ENCODE data around the gene GLTP.
"Not testable (repeated sequence)": the region's sequence is repeated elsewhere in the genome, so short reads cannot be mapped to it uniquely, and the experiment has no call there.

GLTP gene

GRCh38 chr12:109861689-109862314 is 18.5 kb downstream of the GLTP start:
- H3K4me3 ChIP-seq (replicated peaks in 1 of 2; ENCODE audit: low read depth in 2 of 2, low read length in 2 of 2): no peak overlapping the region
- DNase-seq (ENCODE audit: low read depth in 2 of 2): no peak
- no peak for TF ChIP-seq CTCF (IDR thresholded peaks at IDR 0.05; ENCODE audit: low read depth, low read length)

- no peak for TF ChIP-seq CTCF (IDR thresholded peaks at IDR 0.05; ENCODE audit: low read depth, low read length)
- H3K4me3 ChIP-seq (replicated peaks in 1 of 2; ENCODE audit: low read depth in 2 of 2, low read length in 2 of 2): no peak overlapping the region
- DNase-seq (ENCODE audit: low read depth in 2 of 2): no peak
These were observed 19.4 kb downstream of the GLTP start for GRCh38 chr12:109860977-109861376.

GRCh38 chr12:109858764-109859163 is 21.6 kb downstream of the GLTP start:
- DNase-seq (ENCODE audit: low read depth in 2 of 2): no peak
- no peak overlapping the region for H3K4me3 ChIP-seq (replicated peaks in 1 of 2; ENCODE audit: low read depth in 2 of 2, low read length in 2 of 2)
- TF ChIP-seq CTCF (IDR thresholded peaks at IDR 0.05; ENCODE audit: low read depth, low read length): no peak

- no peak for TF ChIP-seq CTCF (IDR thresholded peaks at IDR 0.05; ENCODE audit: low read depth, low read length)
- H3K4me3 ChIP-seq (replicated peaks in 1 of 2; ENCODE audit: low read depth in 2 of 2, low read length in 2 of 2): no peak overlapping the region
- DNase-seq (ENCODE audit: low read depth in 2 of 2): no peak
These were observed 22.6 kb downstream of the GLTP start for GRCh38 chr12:109857715-109858114.

GRCh38 chr12:109855377-109855776 is 25.0 kb downstream of the GLTP start:
- no peak for TF ChIP-seq CTCF (IDR thresholded peaks at IDR 0.05; ENCODE audit: low read depth, low read length)
- no peak overlapping the region for H3K4me3 ChIP-seq (replicated peaks in 1 of 2; ENCODE audit: low read depth in 2 of 2, low read length in 2 of 2)
- DNase-seq (ENCODE audit: low read depth in 2 of 2): no peak

- H3K4me3 ChIP-seq (replicated peaks in 1 of 2; ENCODE audit: low read depth in 2 of 2, low read length in 2 of 2); DNase-seq (ENCODE audit: low read depth in 2 of 2): not testable (repeated sequence)
These were observed 29.8 kb downstream of the GLTP start for GRCh38 chr12:109850518-109850917.

- TF ChIP-seq CTCF (IDR thresholded peaks at IDR 0.05; ENCODE audit: low read depth, low read length): no peak
- DNase-seq (ENCODE audit: low read depth in 2 of 2): no peak
- no peak overlapping the region for H3K4me3 ChIP-seq (replicated peaks in 1 of 2; ENCODE audit: low read depth in 2 of 2, low read length in 2 of 2)
These were observed 33.1 kb downstream of the GLTP start for GRCh38 chr12:109847142-109847735.
